ENCODE measurements around the gene HAPLN1. TPM values are rescaled to one million over a fixed set of nuclear protein-coding genes. Genes with fewer than 3 reads are reported as not detected.

HAPLN1 gene
- total RNA-seq, 2 donors from 2014 or later: not detected

DNA sequence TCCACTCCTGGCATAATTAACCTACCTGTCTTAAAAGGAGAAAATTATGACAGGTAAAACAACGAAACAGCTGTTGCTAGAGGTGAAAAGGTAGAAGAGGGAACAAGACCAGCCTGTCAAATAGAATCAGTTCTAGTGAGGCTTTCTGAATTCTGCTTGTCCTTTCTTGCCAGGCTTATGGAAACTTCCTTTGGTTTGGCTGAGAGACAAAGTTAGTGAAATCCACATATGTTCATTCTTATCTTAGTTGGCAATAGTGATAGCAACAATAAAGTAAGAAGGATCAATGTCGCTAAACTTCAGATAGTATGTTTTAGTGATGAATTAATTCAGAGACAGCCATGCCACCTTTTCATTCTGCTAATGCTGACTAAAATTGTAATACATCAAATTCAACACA is 34.4 kb downstream of the HAPLN1 start:
- Histone ChIP-seq H3K4me3 (no peak overlapping the region), H3K27ac (no peak overlapping the region), H3K4me1 (no peaks in the 10 kb centered on the region), H3K36me3 (replicated peaks in 1 of 2; ENCODE audit: insufficient read depth in 1 of 2, low read depth in 2 of 2) (no peaks in the 10 kb centered on the region), H3K9me3 (no peaks in the 10 kb centered on the region), H3K27me3 (no peaks in the 10 kb centered on the region)
- ATAC-seq: no peak
- DNase-seq: no peak
- intact Hi-C loops (cut with DNase I): no loop called here
- TF ChIP-seq CTCF (IDR thresholded peaks at IDR 0.05) (no peak), POLR2A (IDR thresholded peaks at IDR 0.05) (no peak)
- 67 to 69% methylated on average over 2 of the region's 2 CpGs for WGBS, 2 donors

DNA sequence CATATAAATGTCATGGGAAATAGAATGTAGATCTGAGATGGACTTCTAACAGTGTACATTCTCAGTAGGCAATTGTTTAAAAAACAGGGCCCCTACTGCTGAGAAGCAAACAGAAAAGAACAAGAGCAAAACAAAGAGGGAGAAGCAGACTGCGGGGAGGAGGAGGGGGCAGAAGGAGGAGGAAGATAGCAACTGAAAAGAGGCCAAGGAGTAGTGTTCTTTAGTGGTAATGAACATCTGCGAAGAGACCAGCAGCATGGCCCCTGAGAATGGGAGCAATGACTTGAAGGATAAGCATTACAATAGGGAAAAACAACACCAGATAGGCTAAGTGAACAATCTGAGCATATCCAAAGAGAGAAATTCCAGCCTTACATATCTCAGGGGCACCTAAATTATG is 36.8 kb downstream of the HAPLN1 start:
- no peak for TF ChIP-seq CTCF (IDR thresholded peaks at IDR 0.05)
- TF ChIP-seq POLR2A (IDR thresholded peaks at IDR 0.05): no peak
- no peaks in the 10 kb centered on the region for H3K9me3 ChIP-seq
- no peaks in the 10 kb centered on the region for H3K4me1 ChIP-seq
- no peak overlapping the region for H3K27ac ChIP-seq
- no peaks in the 10 kb centered on the region for H3K27me3 ChIP-seq
- no peaks in the 10 kb centered on the region for H3K36me3 ChIP-seq (replicated peaks in 1 of 2; ENCODE audit: insufficient read depth in 1 of 2, low read depth in 2 of 2)
- DNase-seq (no peak), ATAC-seq (no peak)
- intact Hi-C loops (cut with DNase I): no loop called here
- WGBS, 2 donors: 54 to 63% methylated on average over 2 of the region's 2 CpGs
- no peak overlapping the region for H3K4me3 ChIP-seq

GRCh38 chr5:83672646-83673045 is 48.0 kb downstream of the HAPLN1 start:
- no peaks in the 10 kb centered on the region for H3K36me3 ChIP-seq (replicated peaks in 1 of 2; ENCODE audit: insufficient read depth in 1 of 2, low read depth in 2 of 2)
- TF ChIP-seq POLR2A (IDR thresholded peaks at IDR 0.05) (no peak), CTCF (IDR thresholded peaks at IDR 0.05) (no peak)
- H3K4me1 ChIP-seq: no peaks in the 10 kb centered on the region
- DNase-seq: no peak
- no peak for ATAC-seq
- H3K27me3 ChIP-seq: no peaks in the 10 kb centered on the region
- H3K9me3 ChIP-seq: no peaks in the 10 kb centered on the region
- intact Hi-C loops (cut with DNase I): no loop called here
- no peak overlapping the region for H3K27ac ChIP-seq
- H3K4me3 ChIP-seq: no peak overlapping the region

GRCh38 chr5:83672158-83672557 is 48.5 kb downstream of the HAPLN1 start:
- no peak for DNase-seq
- H3K9me3 ChIP-seq: no peaks in the 10 kb centered on the region
- intact Hi-C loops (cut with DNase I): no loop called here
- no peaks in the 10 kb centered on the region for H3K4me1 ChIP-seq
- TF ChIP-seq POLR2A (IDR thresholded peaks at IDR 0.05): no peak
- no peak for TF ChIP-seq CTCF (IDR thresholded peaks at IDR 0.05)
- no peak overlapping the region for H3K27ac ChIP-seq
- no peaks in the 10 kb centered on the region for H3K27me3 ChIP-seq
- no peak overlapping the region for H3K4me3 ChIP-seq
- WGBS, 2 donors: 49 to 52% methylated on average over 2 of the region's 2 CpGs
- ATAC-seq: no peak
- no peaks in the 10 kb centered on the region for H3K36me3 ChIP-seq (replicated peaks in 1 of 2; ENCODE audit: insufficient read depth in 1 of 2, low read depth in 2 of 2)

DNA sequence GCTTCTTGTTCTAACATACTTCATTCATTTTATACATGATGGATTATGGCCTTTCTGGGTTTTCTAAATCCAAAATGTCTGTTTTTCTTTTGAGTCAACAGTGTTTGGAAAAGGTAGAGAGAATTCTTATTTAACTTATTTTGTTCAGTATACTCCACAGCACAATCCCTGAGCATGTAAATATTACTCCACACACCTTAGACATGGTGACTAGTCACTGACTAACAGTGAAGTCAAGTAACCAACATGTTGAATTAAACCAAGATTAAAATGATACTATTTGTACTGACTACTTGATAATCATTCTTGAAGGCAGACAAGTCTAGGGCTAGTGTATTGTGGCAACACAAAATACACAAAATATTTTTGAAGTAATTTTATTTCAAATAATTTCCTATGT is 55.0 kb downstream of the HAPLN1 start:
- no peaks in the 10 kb centered on the region for H3K36me3 ChIP-seq (replicated peaks in 1 of 2; ENCODE audit: insufficient read depth in 1 of 2, low read depth in 2 of 2)
- H3K27me3 ChIP-seq: no peaks in the 10 kb centered on the region
- no peak overlapping the region for H3K4me3 ChIP-seq
- no peak for TF ChIP-seq CTCF (IDR thresholded peaks at IDR 0.05)
- TF ChIP-seq POLR2A (IDR thresholded peaks at IDR 0.05): no peak
- H3K27ac ChIP-seq: no peak overlapping the region
- DNase-seq: no peak
- intact Hi-C loops (cut with DNase I): no loop called here
- H3K4me1 ChIP-seq: no peaks in the 10 kb centered on the region
- H3K9me3 ChIP-seq: no peaks in the 10 kb centered on the region
- ATAC-seq: no peak
